Vagina (tissue), 2 donors: ENCODE measurements around the gene MYOD1. TPM values are rescaled to one million over a fixed set of nuclear protein-coding genes. Genes with fewer than 3 reads are reported as not detected.

Experiments used
- DNase-seq, 2 donors: peaks; one replicate each; pipeline ENCODE4 v3.0.0-alpha.2; 2017; ENCODE audit errors: extremely low spot score in 2 of 2
- H3K27ac ChIP-seq: fragments of 200-600 bp; sonication (generic); one replicate; pipeline ENCODE4 v1.5.1; 2019
- H3K27me3 ChIP-seq: fragments of 200-600 bp; sonication (generic); one replicate; pipeline ENCODE4 v1.5.1; 2019
- H3K36me3 ChIP-seq, 2 donors: fragments of 200-600 bp; sonication (generic); one replicate each; pipeline ENCODE4 v1.5.1; 2017 to 2019
- H3K4me1 ChIP-seq: fragments of 200-600 bp; sonication (generic); one replicate; pipeline ENCODE4 v1.5.1; 2019
- H3K4me3 ChIP-seq, 2 donors: fragments of 200-600 bp; sonication (generic); 1 replicate in 1 of 2; 2 replicates in 1 of 2; pipeline ENCODE4 v1.5.1; 2016 to 2019
- H3K9me3 ChIP-seq: fragments of 200-600 bp; sonication (generic); one replicate; pipeline ENCODE4 v1.5.1; 2019
- CTCF ChIP-seq, 3 experiments: fragments of 450-650 bp in 2 of 3; fragments of 200-600 bp in 1 of 3; sonication (generic) in 1 of 3; IDR thresholded peaks; one replicate each; pipeline ENCODE4 v1.5.1; 2017 to 2019; ENCODE audit warnings: antibody characterized with exemption in 3 of 3, mild to moderate bottlenecking in 2 of 3, moderate library complexity in 2 of 3
- POLR2A ChIP-seq, 2 donors: fragments of 450-650 bp; IDR thresholded peaks; one replicate each; pipeline ENCODE4 v1.6.1; 2017; ENCODE audit warnings: antibody characterized with exemption in 2 of 2, mild to moderate bottlenecking in 2 of 2, moderate library complexity in 2 of 2
- POLR2AphosphoS5 ChIP-seq, 2 donors: sonication (generic); formaldehyde crosslinking; IDR thresholded peaks; one replicate each; pipeline ENCODE4 v1.9.0; 2017; ENCODE audit warnings: antibody characterized with exemption in 2 of 2, mild to moderate bottlenecking in 2 of 2, low read depth in 1 of 2; ENCODE audit not compliant: insufficient read depth in 1 of 2
- intact Hi-C: fragments of 100-400 bp; cut with DNase I; formaldehyde crosslinking; loops from one replicate; pipeline ENCODE4 v1.15.1; 2023
- total RNA-seq: library from RNA; depleted of rRNA; stranded (reverse); fragments of >200 nt; gene quantifications from one replicate; pipeline ENCODE4 v1.2.3, GENCODE V29; 2016

MYOD1 gene
- total RNA-seq, 1 donor from 2014 or later, result not detected

- no peak for DNase-seq
- H3K9me3 ChIP-seq, result no peaks in the 10 kb centered on the region
- H3K27me3 ChIP-seq, result no peaks in the 10 kb centered on the region
- TF ChIP-seq POLR2AphosphoS5 (IDR thresholded peaks at IDR 0.05; ENCODE audit: insufficient read depth in 1 of 2, low read depth in 1 of 2) (no peak), CTCF (IDR thresholded peaks at IDR 0.05) (no peak), POLR2A (IDR thresholded peaks at IDR 0.05) (no peak)
- no peaks in the 10 kb centered on the region for H3K4me1 ChIP-seq
- no peak overlapping the region for H3K27ac ChIP-seq
- intact Hi-C loops, result no loop called here
- H3K36me3 ChIP-seq, result no peaks in the 10 kb centered on the region
- H3K4me3 ChIP-seq, result no peak overlapping the region
These were observed 45.3 kb downstream of the MYOD1 start for GRCh38 chr11:17764446-17765218.

- H3K4me1 ChIP-seq, result peaks cover 5% of the 10 kb centered on the region
- no peaks in the 10 kb centered on the region for H3K27me3 ChIP-seq
- no peak overlapping the region for H3K4me3 ChIP-seq
- no peak for DNase-seq
- no peaks in the 10 kb centered on the region for H3K36me3 ChIP-seq
- TF ChIP-seq POLR2AphosphoS5 (IDR thresholded peaks at IDR 0.05; ENCODE audit: insufficient read depth in 1 of 2, low read depth in 1 of 2), result no peak
- TF ChIP-seq POLR2A (IDR thresholded peaks at IDR 0.05), result no peak
- no peak for TF ChIP-seq CTCF (IDR thresholded peaks at IDR 0.05)
- intact Hi-C loops, result no loop called here
- H3K27ac ChIP-seq, result no peak overlapping the region
- H3K9me3 ChIP-seq, result no peaks in the 10 kb centered on the region
These were observed 46.1 kb downstream of the MYOD1 start for GRCh38 chr11:17765356-17766072.

- Histone ChIP-seq H3K36me3 (no peaks in the 10 kb centered on the region), H3K27me3 (no peaks in the 10 kb centered on the region), H3K27ac (no peak overlapping the region), H3K4me3 (no peak overlapping the region), H3K4me1 (peaks cover 5% of the 10 kb centered on the region), H3K9me3 (no peaks in the 10 kb centered on the region)
- intact Hi-C loops, result no loop called here
- DNase-seq, result no peak
- TF ChIP-seq POLR2A (IDR thresholded peaks at IDR 0.05), result no peak
- no peak for TF ChIP-seq POLR2AphosphoS5 (IDR thresholded peaks at IDR 0.05; ENCODE audit: insufficient read depth in 1 of 2, low read depth in 1 of 2)
- TF ChIP-seq CTCF (IDR thresholded peaks at IDR 0.05), result no peak
These were observed 46.6 kb downstream of the MYOD1 start for GRCh38 chr11:17766073-17766359.

GRCh38 chr11:17766590-17766989 lies 47.2 kb downstream of the MYOD1 start:
- Histone ChIP-seq H3K27me3 (no peaks in the 10 kb centered on the region), H3K27ac (no peak overlapping the region), H3K9me3 (no peaks in the 10 kb centered on the region), H3K36me3 (no peaks in the 10 kb centered on the region), H3K4me3 (no peak overlapping the region), H3K4me1 (peaks cover 5% of the 10 kb centered on the region)
- no peak for TF ChIP-seq CTCF (IDR thresholded peaks at IDR 0.05)
- no peak for TF ChIP-seq POLR2A (IDR thresholded peaks at IDR 0.05)
- no peak for TF ChIP-seq POLR2AphosphoS5 (IDR thresholded peaks at IDR 0.05; ENCODE audit: insufficient read depth in 1 of 2, low read depth in 1 of 2)
- intact Hi-C loops, result no loop called here
- DNase-seq, result no peak

GRCh38 chr11:17767301-17767885 lies 48.0 kb downstream of the MYOD1 start:
- intact Hi-C loops, result no loop called here
- DNase-seq, result no peak
- no peak for TF ChIP-seq CTCF (IDR thresholded peaks at IDR 0.05)
- no peak for TF ChIP-seq POLR2A (IDR thresholded peaks at IDR 0.05)

More at GRCh38 chr11:17767301-17767885, 48.0 kb downstream of the MYOD1 start:
- Histone ChIP-seq H3K4me1 (peaks cover 5% of the 10 kb centered on the region), H3K27me3 (no peaks in the 10 kb centered on the region), H3K4me3 (no peak overlapping the region), H3K36me3 (no peaks in the 10 kb centered on the region), H3K27ac (no peak overlapping the region), H3K9me3 (no peaks in the 10 kb centered on the region)
